Measurements from ENCODE around the gene CYP1A2.

Gene CYP1A2

DNA sequence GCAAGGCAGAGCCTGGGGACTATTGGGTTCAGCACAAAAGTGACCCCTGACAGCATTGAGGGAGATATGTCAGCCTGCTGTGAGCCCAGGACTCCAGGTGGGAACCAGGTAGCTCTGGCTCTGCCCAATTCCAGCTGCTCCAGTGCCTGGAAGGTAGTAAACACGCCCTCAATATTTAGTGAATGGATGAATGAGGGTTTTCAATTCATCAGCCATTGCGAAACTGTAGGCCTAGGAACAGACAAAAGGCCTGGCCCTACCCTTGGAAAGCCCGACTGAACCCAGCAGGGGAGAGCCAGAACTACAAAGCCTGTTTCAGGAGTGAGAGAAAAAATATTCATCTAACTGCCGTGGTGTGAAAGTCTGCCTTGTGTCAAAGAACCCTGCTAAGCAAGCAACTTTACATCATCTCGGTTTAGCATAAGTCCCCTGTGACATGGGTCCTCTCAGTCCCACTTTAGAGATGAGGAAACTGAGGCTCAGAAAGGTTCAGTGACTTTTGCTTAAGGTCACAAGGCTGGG, 25.1 kb downstream of the CYP1A2 start:
- FAIRE-seq (peak; percentile 50), DNase-seq (ENCODE audit: insufficient read length, low spot score) (no peak)
- TF ChIP-seq POU2F2 (IDR thresholded peaks at IDR 0.05; ENCODE audit: low read depth, low read length) (no peak), SPI1 (IDR thresholded peaks at IDR 0.05; ENCODE audit: low read depth, low read length) (no peak), PAX5 (IDR thresholded peaks at IDR 0.05; ENCODE audit: insufficient read depth, low read length, severe bottlenecking) (no peak), TAF1 (IDR thresholded peaks at IDR 0.05; ENCODE audit: low read depth, low read length) (no peak), POLR2AphosphoS5 (IDR thresholded peaks at IDR 0.05; ENCODE audit: low read depth, low read length) (no peak), POLR2A (IDR thresholded peaks at IDR 0.05; ENCODE audit: low read depth, low read length) (no peak)

DNA sequence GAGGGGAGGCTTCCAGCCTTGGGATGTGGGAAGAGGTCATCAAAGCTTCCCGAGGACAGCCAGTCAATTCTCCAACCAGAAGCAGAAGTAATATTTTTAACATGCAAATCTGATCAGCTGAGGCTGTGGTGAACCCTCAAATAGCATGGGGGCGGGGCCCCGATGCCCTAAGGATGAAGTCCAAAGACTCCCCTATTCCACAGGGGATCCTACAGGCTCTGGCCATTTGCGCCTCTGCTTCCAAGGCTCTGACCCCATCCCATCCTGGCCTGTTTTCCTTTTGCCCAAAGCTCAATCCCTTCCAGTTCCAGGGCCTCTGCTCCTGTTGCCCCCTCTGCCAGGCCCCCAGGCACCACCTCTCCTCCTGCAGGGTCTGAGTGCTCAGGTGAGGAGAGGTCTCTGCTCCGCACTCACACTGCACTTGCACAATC, 26.5 kb downstream of the CYP1A2 start:
- TF ChIP-seq POU2F2 (IDR thresholded peaks at IDR 0.05; ENCODE audit: low read depth, low read length) (peak; percentile 96), PAX5 (IDR thresholded peaks at IDR 0.05; ENCODE audit: insufficient read depth, low read length, severe bottlenecking) (no peak)
- FAIRE-seq (peak; percentile 64), DNase-seq (ENCODE audit: insufficient read length, low spot score) (no peak)

DNA sequence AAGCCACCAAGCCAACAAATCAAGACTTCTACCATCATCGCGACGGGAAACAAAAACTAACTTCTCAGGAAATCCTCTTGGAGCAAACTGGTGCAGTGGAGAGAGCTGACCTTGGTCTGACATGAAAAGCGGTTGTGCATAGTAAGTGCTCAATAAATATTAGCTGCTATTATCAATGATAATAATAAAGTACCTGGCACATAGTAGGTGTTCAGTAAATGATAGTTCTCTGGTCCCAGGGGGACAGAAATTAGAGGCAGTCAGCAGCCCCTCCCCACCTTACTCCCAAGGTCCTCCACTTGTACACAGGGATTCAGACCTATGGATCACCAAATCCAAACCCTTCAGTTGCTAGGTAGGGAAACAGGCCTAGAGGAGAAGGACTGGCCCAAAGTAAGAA, 27.2 kb downstream of the CYP1A2 start:
- FAIRE-seq, result no peak
- no peak for DNase-seq (ENCODE audit: insufficient read length, low spot score)
- TF ChIP-seq POLR2A (IDR thresholded peaks at IDR 0.05; ENCODE audit: low read depth, low read length), result no peak
- TF ChIP-seq SPI1 (IDR thresholded peaks at IDR 0.05; ENCODE audit: low read depth, low read length), result no peak
- TF ChIP-seq POU2F2 (IDR thresholded peaks at IDR 0.05; ENCODE audit: low read depth, low read length), result no peak
- no peak for TF ChIP-seq PAX5 (IDR thresholded peaks at IDR 0.05; ENCODE audit: insufficient read depth, low read length, severe bottlenecking)
- TF ChIP-seq TAF1 (IDR thresholded peaks at IDR 0.05; ENCODE audit: low read depth, low read length), result no peak
- no peak for TF ChIP-seq POLR2AphosphoS5 (IDR thresholded peaks at IDR 0.05; ENCODE audit: low read depth, low read length)

DNA sequence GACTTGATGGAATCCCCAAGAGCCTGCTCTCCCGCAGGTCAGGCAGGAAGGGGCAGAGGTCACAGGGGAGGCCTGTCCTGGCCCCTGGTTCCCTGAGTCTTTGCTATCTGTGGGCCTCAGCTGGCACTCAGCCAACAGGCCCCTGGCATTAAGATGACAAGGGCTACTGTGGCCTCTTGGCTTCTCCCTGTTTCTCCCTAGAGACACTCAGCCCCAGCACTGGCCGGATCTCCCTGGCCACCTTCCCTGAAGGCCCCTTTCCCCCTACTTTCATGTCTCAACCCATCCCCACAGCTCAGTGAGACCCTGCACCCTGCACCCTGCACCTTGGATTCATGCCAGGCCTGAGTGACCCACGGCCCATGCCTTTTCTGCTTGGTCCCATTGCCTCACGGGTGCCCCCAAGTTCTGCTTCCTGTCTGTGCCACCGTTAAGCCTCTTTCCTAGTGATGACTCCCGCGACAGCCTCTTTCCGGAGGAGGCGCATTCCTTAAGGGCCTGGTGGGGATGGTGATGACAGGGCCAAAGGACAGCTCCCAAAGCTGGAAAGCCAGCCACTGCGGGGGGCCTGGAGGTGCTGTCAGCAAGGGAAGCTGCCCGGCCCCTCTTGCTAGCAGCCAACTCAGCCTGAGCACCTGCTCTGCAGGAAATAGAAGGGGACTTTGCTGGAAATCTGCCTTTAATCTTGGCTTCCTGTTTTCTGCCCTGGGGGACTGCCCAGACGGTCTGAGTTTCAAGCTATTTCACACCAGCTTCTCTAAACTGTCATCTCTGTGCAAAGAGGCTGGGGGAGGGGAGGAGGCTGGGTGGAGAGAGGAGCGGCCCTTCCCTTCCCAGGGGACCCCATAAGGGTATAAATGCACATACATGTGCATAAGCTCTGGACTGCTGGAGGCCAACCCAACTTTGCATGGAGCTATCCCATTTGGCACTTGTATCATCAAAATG, 28.4 kb downstream of the CYP1A2 start:
- FAIRE-seq, result peak; percentile 80
- TF ChIP-seq PAX5 (IDR thresholded peaks at IDR 0.05; ENCODE audit: insufficient read depth, low read length, severe bottlenecking), result no peak
- TF ChIP-seq POLR2A (IDR thresholded peaks at IDR 0.05; ENCODE audit: low read depth, low read length), result no peak
- TF ChIP-seq SPI1 (IDR thresholded peaks at IDR 0.05; ENCODE audit: low read depth, low read length), result peak; percentile 90
- no peak for TF ChIP-seq TAF1 (IDR thresholded peaks at IDR 0.05; ENCODE audit: low read depth, low read length)
- no peak for DNase-seq (ENCODE audit: insufficient read length, low spot score)

DNA sequence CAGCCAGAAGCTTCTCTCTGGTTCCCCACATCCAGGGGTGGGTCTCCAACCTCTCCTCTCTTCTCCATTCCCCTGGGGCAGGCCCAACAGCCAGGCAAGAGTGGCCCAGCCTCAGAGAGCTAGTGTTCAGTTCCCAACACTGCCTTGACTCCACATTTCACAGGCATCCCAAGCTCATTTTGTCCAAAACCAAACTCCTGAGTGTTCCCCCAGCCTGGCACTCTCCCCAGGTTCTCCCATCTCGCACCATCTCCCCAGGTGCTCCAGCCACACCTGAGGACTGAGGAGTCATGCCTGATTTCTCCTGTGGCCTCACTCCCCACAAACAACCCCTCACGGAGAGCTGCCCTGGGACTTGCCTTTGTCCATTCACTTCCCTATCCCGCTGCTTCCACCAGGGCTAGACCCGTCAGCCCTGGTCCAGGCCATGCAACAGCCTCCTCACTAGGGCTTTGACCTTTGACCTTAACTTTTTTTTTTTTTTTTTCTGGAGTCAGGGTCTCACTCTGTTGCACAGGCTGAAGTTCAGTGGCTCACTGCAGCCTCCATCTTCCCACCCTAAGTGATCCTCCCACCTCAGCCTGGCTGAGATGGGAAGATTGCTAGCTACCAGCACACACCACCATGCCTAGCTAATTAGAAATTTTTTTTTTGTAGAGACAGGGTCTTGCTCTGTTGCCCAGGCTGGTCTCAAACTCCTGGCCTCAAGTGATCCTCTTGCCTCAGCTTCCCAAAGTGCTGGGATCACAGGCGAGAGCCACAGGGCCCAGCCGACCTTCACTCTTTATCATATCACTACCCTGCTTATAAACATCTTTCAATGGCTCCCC, 29.3 kb downstream of the CYP1A2 start:
- FAIRE-seq, result peak; percentile 72

DNA sequence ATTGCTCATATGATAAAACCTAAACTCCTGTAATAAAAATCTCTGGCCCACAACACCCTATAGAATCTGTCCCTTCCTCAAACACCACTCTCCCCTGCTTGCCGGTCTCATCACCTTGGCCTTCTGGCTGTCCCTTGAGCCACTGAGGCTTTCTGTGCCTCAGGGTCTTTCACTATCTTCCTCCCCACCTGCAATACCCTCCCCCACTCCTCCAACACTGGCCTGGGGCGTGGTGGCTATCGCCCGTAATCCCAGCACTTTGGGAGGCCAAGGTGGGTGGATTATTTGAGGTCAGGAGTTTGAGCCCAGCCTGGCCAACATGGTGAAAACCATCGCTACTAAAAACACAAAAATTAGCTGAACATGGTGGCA, 29.9 kb downstream of the CYP1A2 start:
- no peak for TF ChIP-seq TAF1 (IDR thresholded peaks at IDR 0.05; ENCODE audit: low read depth, low read length)
- no peak for TF ChIP-seq POLR2A (IDR thresholded peaks at IDR 0.05; ENCODE audit: low read depth, low read length)
- TF ChIP-seq POLR2AphosphoS5 (IDR thresholded peaks at IDR 0.05; ENCODE audit: low read depth, low read length), result no peak
- no peak for TF ChIP-seq POU2F2 (IDR thresholded peaks at IDR 0.05; ENCODE audit: low read depth, low read length)
- no peak for TF ChIP-seq SPI1 (IDR thresholded peaks at IDR 0.05; ENCODE audit: low read depth, low read length)
- no peak for TF ChIP-seq PAX5 (IDR thresholded peaks at IDR 0.05; ENCODE audit: insufficient read depth, low read length, severe bottlenecking)
- no peak for DNase-seq (ENCODE audit: insufficient read length, low spot score)
- FAIRE-seq, result no peak

More for the DNA sequence above, 29.3 kb downstream of the CYP1A2 start:
- peak; percentile 26; the same call in 1 of the 2 replicates for TF ChIP-seq SPI1 (IDR thresholded peaks at IDR 0.05; ENCODE audit: low read depth, low read length)
- no peak for TF ChIP-seq PAX5 (IDR thresholded peaks at IDR 0.05; ENCODE audit: insufficient read depth, low read length, severe bottlenecking)
- TF ChIP-seq POLR2AphosphoS5 (IDR thresholded peaks at IDR 0.05; ENCODE audit: low read depth, low read length), result no peak
- DNase-seq (ENCODE audit: insufficient read length, low spot score), result no peak

DNA sequence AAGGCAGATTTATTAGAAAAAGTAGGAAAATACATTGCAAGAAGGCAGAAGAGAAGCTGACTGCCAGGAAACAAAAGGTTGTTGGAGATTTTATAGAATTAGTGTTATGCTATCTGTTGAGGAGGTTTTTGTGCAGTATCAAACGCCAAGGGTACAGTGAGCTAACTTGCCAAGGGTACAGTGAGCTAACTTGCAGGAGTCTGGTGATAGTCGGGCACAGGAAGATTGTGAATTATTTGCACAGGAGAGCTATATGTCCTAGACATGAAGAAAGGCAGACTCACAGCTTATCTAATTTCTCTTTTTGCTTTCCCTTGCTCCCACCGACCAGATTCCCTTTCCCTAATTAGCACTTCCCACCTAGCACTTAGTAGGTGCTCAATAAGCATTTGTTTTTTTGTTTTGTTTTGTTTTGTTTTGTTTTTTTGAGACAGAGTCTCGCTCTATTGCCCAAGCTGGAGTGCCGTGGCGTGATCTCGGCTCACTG, 30.6 kb downstream of the CYP1A2 start:
- FAIRE-seq (no peak), DNase-seq (ENCODE audit: insufficient read length, low spot score) (no peak)
- TF ChIP-seq POLR2A (IDR thresholded peaks at IDR 0.05; ENCODE audit: low read depth, low read length), result no peak
- TF ChIP-seq POLR2AphosphoS5 (IDR thresholded peaks at IDR 0.05; ENCODE audit: low read depth, low read length), result no peak
- no peak for TF ChIP-seq PAX5 (IDR thresholded peaks at IDR 0.05; ENCODE audit: insufficient read depth, low read length, severe bottlenecking)
- TF ChIP-seq SPI1 (IDR thresholded peaks at IDR 0.05; ENCODE audit: low read depth, low read length), result no peak
- no peak for TF ChIP-seq POU2F2 (IDR thresholded peaks at IDR 0.05; ENCODE audit: low read depth, low read length)
- TF ChIP-seq TAF1 (IDR thresholded peaks at IDR 0.05; ENCODE audit: low read depth, low read length), result no peak

DNA sequence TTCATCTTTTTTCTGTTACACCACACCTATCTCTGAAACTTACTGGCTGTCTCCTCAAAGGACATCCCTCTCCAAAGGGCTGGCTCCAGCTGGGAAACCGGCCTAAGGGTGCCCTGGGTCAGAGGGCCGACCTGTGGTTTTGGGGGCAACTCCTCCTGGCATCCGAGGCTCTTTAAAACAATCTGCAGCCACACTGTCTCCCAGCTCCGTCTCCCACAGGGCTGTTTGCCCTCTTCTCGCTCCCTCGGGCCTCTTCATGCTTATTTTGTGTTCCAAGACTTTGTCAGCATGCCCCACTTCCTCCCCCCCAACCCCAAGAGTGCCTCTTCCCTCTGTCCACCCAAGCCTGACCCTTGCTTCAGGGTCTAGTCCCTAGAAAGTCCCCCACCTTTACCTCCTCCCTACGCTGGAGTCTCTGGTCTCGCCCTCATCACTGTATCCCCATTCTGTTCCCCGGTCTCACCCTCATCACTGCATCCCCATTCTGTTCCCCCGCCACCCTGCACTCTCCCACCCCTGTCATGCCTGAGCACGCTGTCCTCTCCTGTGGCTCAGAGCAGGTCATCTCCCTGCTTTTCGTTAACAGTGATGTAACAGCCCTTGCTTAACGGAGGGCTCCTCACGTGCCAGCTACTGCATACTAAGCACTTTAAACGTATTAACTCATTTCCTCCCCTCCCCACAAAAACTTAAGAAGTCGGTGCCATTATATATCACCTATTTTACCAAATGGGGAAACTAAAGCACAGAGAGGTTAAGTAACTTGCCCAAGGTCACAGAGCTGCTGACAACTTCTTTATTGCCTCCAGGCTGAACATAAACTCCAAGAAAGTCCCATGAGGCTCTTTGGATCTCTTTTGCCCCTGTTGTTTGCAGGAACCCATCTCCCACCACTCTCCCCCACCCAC, 32.1 kb downstream of the CYP1A2 start:
- peak; percentile 67 for FAIRE-seq
- TF ChIP-seq SPI1 (IDR thresholded peaks at IDR 0.05; ENCODE audit: low read depth, low read length) (peak; percentile 58), PAX5 (IDR thresholded peaks at IDR 0.05; ENCODE audit: insufficient read depth, low read length, severe bottlenecking) (no peak), POLR2A (IDR thresholded peaks at IDR 0.05; ENCODE audit: low read depth, low read length) (peak; percentile 43; the same call in 1 of the 2 replicates)

More for the DNA sequence above, 32.1 kb downstream of the CYP1A2 start:
- no peak for DNase-seq (ENCODE audit: insufficient read length, low spot score)
